HG03558 (cell line): ENCODE results near the gene SLC6A12.
"Not testable (repeated sequence)": the region's sequence is repeated elsewhere in the genome, so short reads cannot be mapped to it uniquely, and the experiment has no call there.

ENCODE experiments used
- ATAC-seq: cut with Tn5 transposase; IDR thresholded peaks from one replicate; pipeline ENCODE4 v1.9.1; 2021; ENCODE audit warnings: moderate number of reproducible peaks; ENCODE audit not compliant: unreplicated experiment; ENCODE audit errors: extremely low read depth

SLC6A12 gene

DNA sequence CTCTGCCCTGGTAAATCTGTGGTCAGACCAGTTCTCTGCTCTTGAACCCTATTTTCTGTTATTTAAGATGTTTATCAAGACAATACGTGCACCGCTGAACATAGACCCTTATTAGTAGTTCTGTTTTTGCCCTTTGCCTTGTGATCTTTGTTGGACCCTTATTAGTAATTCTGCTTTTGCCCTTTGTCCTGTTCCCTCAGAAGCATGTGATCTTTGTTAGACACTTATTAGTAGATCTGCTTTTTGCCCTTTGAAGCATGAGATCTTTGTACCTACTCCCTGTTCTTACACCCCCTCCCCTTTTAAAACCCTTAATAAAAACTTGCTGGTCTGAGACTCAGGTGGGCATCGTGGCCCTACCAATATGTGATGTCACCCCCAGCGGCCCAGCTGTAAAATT lies 22.0 kb upstream of the SLC6A12 start:
- ATAC-seq = not testable (repeated sequence)

DNA sequence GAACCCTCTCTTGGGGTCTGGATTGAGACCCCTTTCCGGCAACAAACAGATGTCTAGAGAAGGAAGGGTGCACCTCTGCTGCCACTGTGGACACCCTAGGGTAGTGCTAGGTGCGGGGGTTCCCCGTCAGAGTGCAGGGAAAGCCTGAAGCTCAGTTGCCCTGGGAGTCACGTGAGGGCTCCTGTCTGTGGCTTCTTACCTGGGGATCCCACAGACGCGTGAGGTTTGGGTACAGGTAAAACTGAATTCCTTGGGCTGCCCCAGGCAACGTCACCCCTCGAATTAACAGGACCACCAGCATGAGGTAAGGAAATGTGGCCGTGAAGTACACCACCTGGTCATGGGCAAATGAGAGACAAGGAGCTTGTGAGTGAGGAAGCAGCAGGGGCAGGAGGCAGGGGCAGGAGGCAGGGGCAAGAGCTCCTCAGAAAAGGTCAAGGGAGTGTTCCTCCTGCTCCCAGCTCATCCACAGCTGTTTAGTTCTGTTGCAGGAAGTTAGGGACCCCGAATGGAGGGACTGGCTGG lies 21.0 kb upstream of the SLC6A12 start:
- ATAC-seq = no peak

DNA sequence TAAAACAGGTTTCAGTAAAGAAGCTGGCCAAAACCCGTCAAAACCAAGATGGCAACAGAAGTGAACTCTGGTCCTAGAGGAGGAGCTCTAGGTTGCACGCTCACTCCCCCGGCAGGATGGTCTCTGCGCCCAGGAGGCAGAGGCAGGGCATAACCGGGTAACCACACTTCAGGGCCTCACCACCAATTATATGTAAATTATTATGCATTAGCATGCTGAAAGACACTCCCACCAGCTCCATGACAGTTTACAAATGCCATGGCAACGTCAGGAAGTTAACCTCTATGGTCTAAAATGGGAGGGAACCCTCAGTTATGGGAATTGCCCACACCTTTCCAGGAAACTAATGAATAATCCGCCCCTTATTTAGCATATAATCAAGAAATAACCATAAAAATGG lies 20.1 kb upstream of the SLC6A12 start:
- no peak for ATAC-seq

DNA sequence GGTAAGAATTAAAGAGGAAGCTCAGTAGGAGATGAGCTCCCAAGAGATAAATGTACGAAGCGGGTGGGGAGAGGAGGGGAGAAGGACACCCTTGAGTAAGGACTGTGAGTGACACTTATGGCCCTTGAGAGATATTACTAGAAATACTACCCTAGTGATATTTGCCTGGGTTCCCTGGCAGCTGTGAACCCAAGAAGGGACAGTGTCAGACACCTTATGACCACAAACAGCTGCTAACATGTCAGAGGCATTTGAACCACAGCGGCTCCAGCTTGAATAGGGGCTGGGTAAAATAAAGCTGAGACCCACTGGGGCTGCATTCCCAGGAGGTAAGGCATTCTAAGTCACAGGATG lies 19.6 kb upstream of the SLC6A12 start:
- ATAC-seq = no peak

DNA sequence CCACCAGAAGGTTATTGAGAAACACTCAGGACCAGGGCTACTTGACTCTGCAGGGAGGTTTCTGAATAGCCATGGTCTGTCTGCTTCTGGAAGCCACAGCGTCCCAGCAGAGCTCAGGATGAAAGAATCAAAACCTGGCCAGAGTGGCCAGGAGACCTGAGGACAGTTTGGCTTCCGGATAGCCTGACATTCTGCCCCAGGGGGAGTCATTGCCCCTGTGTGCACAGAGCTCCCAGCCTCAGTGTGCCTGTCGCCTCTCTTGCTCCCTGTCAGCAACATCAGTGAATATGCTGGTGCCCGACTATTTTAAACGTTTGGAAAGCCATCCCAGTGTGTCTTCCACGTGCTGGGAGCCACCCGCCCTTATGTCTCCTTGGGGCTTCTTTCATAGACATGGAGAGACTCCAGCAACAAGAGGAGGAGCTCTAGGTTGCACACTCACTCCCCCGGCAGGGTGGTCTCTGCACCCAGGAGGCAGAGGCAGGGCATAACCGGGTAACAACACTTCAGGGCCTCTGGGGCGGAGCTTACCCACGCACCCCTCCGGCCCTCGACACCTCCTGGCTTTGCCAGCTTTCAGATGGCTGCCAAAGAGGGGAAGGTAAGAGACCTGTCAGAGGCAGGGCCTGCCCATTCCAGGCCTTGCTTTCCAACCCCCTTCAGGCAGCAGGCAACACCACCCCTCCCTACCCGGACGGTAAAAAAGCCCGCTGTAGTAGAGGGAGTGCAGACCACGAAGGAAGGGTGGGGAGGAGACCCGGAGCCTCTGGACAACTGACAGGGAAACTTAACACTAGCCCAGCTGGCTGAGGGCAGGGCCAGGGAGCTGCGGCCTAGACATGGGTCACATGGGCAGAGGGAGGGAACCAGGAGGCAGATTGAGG lies 19.0 kb upstream of the SLC6A12 start:
- ATAC-seq = no peak

DNA sequence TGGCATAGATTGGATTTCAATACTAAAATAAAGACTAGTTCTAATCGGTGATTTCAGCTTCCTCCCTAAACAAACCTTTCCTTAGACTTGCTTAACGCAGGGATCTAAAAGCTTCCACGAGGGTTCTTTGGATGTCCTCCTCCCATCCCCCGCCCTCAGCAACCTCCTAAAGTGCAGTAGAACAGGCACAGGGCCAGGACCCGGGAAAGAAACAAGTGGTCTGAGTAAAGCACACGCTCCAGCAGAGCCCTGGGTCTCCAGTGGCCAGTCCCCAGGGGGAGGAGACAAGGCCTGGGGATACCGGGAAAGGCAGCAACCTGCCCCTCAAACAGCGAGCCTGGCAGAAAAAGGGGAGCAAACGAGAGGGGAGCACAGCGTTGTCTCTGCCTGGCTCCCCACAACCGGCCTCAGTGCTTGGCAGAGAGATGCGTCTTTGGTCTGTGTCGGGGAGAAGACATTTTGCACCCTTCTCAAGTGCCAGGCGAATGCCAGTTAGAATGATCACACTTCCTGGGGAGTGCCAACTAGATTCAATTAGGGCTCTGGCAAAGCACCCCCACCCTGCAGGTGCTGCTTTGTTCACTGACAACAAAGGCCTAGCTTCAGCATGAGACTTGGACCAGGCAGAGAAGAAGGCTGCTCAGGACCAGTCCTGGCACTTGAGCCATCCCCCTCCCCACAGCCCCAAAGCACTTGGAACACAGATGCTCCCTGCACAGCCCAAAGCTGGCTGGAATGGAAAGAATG lies 17.1 kb upstream of the SLC6A12 start:
- ATAC-seq = no peak

DNA sequence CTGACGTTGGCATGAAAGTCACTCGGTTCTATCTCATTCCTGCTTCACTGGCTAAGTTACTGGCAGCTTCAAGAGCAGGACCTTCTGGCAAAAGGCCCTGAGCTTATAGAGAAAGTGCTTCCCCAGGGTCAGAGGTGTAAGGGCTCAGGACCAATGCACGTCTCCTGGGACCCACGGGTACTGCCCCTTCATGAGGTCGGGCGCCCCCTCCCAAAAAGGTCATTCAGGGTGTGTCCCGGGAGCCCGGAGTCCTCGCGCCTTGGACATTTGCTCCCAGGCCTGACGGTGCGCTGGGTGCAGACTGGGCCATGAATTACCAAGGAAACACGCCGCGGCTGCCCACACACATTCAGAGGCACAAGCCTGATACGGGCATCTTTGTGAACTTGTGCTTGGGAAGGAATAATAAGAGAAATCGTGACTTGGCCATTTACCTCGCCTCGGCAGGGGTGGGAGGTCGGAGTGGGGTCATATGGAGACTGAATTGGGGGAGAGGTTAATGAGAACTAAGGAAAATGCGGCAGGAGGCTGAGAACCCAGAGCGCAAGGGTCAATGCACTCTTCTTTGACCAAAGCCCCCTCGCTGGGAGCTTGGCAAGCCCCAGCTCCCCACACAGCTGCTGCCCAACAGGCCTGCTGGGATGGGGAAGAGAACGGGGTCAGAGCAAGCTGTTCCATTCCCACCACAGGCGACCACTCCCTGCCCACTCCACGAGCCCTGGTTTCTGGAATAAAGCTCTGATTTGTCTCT lies 15.7 kb upstream of the SLC6A12 start:
- no peak for ATAC-seq

DNA sequence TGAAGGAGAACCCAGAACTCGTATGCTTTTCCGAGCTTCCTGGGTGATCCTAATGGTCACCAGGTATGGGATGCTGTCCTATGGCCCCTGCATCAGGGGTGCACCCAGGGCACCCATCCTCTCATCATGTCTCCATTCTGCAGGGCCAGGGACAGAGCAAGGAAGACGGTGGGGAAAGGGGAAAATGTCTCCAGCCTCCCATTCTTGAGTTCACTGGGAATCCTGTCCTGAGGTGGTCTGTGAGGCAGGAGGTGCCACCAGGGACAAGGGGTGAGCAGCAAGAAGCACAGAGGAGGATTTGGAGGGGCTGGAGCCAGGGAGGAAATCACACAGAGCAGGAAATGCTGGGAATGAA lies 14.9 kb upstream of the SLC6A12 start:
- ATAC-seq = no peak

DNA sequence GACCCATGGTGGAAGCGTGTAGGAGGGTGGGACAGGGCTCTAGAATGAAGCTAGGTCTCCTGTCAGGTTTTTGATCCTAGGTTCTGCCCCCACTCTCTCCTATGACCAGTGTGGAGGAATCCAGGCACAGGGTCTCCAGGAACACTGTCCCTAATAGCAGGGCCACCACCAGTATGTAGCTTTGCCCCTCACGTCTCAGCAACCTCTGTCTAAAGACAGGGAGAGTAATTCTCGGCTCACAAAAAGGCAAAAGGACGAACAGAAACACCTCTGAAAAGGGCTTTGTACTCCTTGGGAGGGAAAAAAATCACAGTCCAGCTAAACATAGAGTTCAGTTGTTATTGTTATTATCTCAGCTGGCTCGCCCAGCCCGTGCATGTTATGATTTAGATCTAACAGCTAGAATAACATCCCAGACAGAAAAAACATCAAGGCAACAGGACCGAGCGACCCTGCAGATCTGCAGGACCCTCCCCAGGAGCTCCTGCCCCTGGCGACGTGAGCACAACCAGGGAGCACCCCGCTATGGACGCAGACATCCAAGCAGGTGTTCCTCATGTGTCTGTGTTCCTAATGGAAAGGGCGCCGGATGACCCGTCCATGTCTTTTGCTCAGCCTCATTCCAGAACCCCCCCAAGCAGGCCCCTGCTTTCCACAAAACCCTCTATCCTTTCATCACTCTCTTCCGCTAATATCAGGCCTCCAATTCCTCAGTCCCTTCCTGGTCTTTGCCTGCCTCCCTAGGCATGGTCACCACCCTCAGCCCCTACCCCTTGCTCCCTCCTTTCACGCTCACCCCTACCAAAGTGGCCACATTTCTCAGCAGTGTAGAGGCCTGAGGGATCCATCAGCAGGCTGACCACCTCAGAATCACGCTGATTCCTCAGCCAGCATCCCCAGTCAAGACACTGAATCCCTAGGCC lies 14.2 kb upstream of the SLC6A12 start:
- no peak for ATAC-seq

DNA sequence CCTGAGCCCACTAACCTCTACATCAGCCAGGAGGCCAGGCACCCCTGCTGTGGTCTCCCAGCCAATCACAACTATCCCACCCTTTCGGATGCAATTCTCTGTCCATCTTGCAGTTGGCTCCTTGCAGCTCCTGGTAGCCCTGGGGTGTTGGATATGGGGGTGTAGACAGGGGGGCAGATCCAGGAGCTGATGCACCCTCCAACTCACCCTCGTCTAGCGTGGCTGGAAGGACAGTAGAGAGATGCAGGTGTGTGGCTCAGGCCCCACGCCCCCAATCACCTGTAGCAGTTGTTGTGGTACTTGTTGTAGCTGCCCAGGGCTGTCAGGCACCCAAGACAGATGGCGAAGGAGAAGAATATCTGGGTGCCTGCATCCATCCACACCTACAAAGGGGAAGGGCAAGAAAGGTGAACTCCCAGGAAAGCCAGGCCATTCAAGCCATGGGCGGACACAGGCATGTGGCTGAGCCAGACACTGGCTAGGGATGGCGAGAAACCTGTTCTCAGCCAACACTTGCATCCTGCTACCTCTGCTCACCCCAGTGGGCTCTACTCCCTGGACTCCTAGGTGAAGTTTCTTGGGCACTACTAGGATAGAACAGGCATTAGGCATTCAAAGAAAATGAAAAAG lies 13.4 kb upstream of the SLC6A12 start:
- ATAC-seq = no peak

DNA sequence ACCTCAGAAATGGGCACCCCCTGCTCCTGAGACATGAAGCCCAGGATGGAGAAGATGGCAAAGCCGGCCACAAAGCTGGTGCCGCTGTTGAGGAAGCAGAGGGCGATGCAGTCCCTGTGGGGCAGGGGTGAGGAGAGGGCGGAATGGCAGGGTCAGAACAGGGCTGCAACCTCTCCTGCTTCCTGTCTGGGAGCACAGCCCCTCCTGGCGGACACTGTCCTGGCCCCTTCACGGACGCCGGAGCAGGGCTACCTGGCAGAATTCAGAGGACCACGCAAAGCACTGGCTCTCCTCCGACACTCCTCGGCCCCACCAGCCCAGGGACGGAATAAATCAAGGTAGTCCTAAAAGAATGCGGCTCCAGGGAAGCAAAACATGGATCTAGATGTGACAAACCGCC lies 12.4 kb upstream of the SLC6A12 start:
- ATAC-seq = no peak

DNA sequence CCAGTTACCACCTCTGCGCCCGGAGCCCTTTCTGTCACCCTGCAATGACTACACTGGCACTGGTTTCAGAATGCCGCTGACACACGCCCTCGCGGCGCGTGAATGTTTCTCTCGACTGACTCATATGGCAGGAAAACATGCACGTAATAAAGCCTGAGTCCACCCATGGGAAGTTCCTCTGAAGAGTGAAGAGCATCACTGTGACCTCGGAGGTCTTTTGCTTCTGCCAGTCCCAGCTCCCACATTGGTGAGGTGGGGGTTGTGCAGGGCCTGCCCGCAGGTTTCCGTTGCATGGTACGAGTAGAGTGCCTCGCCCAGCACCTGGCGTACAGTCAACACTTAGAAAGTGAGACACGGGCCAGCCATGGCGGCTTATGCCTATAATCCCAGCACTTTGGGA lies 11.1 kb upstream of the SLC6A12 start:
- ATAC-seq = no peak

DNA sequence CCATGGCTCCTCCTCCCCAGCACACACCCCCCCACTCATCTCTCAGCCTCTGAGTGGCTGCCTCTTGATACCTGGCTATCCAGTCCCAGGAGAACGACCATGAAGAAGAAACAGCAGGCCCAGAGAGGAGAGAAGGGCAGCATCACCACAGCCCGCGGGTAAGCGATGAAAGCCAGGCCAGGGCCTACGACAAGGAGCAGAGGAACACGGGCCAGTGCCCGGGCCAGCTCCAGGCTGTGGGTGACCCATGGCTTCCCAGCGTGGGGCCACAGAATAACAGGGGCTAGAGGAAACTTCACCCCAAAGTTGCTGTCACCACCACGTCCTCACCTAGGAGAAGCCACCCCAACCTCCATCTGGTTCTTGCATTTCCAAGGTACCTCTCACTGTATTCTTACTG lies 10.4 kb upstream of the SLC6A12 start:
- ATAC-seq = no peak

DNA sequence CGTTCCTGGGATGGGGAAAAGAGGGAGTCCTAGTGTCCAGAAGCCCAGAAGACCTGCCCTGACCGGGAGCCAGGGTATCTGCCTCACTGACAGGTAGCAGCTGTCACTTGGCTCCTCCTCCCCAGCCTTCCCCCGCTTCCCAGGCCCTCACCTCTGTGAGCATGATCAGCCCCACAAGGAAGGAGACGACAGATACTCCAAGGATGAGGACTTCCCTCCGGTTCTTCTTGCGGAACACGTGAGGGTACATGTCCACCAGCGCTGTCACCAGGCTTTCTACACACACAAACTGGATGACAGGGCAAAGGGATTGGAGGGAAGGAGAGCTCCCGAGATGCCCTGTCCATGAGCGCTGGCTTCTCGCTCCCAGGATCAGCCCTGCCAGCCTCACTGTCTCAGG lies 9.9 kb upstream of the SLC6A12 start:
- ATAC-seq = no peak

DNA sequence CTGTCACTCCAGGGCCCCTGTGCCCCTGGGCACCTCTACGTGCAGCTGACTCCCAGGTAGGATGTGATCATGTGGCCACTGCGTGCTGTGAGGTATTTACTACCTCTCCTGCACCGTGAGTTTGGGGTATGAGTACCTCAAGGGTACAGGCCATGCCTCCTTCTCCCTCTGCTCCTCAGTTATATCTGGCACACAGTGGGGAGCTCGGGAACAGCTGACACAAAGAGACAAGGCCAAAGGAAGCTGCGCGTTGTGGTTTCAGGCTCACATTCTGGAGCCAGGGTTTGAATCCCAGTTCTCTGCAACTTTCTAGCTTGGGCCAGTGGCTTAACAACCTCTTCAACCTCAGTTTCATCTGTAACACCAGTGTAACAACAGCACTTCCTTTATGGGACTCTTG lies 7.8 kb upstream of the SLC6A12 start:
- ATAC-seq = no peak

DNA sequence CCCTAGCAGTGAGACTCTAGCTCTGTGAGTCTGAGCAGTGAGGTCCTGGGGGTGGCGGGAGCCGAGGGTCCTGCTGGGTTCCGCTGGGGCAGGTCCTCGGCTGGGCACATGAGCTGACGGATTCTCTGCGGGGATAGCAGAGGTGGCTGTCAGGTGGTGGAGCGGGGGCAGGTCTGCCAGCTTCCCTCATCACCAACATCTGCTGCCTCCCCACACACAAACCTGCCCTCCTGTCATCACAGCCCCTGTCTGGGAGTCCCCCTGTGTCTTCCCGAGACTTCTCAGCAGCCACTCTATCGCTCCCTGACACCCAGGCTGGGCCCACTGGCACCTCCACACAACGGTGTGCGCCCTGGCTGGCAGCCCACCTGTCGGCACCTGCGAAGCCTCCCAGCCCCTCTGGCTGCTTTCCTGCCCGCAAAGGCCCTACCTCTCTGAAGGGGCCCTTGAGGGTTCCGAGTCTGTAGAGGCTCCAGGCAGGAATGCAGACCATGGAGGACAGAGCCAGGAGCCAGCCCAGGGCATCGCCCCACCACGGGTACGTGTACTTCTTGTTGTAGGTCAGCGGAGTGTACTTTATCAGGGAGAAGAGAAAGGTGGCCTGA lies 7.1 kb upstream of the SLC6A12 start:
- no peak for ATAC-seq

DNA sequence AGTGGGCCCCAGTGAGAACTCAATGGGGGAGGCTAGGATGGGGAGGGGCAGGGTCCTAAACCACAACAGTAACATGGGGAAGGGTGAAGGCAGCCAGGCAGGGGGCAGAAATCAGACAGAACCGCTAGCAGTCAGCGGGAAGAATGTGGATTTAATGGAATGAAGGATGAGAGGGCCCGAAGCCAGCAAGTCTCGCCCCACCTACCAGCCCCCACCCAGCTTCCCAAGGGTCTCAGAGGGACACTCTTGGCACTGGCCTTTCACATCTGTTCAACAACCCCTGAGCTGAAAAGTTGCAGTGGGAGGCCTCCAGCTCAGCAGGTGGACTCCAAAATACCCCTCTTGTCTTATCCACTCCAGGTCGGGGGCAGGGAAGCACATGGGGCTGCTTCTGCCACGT lies 6.5 kb upstream of the SLC6A12 start:
- no peak for ATAC-seq

DNA sequence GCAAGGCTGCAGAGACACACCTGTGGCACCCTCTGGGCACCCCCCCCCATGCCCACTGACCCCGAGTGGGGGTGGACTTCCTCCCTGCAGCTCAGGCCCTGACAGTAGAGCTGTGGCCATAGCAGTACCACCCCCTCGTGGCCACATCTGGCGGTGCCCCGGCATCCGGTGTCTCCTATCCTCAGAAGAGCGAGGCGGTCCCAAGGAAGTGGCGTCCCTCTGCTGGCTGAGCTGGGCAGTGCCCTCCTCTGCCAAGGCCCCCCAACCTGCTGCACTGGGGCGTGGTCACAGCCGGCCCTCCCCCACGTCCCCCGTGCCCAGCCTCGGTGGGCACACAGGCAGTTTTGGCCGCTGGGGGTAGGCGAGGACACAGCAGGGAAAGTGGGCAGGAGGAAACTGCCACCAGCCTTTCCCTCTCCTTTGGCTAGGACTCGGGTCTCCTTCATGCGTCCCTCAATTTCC lies 6.0 kb upstream of the SLC6A12 start:
- ATAC-seq = no peak
